Measurements from ENCODE around the gene TRIM45. TPM values are rescaled to one million over a fixed set of nuclear protein-coding genes. Genes with fewer than 3 reads are reported as not detected.

TRIM45 gene
- total and polyA plus RNA-seq, 2 experiments from 2014 or later, result 0.76 to 1.4 TPM

DNA sequence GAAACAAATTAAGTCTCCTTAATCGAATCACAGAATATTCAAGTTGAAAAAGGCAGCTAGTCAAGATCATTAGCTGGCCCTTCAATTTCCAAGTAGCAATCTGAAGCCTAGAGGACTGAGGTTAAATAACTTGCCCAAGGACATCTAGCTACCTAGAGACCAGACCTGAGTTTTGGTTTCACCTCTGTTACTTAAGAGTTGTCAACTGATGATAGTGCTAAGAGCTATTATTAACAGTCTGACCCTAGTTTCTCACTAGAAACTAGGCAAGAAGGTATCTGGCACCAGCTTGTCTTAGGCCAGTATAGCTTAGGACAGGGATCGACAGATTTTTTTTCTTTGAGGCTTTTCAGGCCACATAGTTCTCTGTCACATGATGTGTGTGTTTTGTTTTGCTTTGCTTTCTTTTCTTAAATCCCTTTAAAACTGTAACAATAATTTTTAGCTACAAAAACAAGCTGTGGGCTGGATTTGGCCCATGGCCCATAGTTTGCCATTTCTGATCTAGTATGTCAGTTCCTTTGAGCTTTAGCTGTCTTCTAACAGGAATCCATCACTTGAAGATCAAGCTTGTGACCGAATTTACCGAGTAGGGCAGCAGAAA is 23.2 kb downstream of the TRIM45 start:
- H3K9ac ChIP-seq, result no peak overlapping the region
- in situ Hi-C loops (cut with MboI), result loop anchor here (25.0 kb wide), 1 partner anchor 814 kb away; no protein-coding TSS in a partner anchor
- DNase-seq, result no peak
- H3K9me3 ChIP-seq (ENCODE audit: low read depth), result no peaks in the 10 kb centered on the region
- H3K27ac ChIP-seq, result no peak overlapping the region
- H3K27me3 ChIP-seq (replicated peaks; ENCODE audit: insufficient read depth), result no peaks in the 10 kb centered on the region
- H3K36me3 ChIP-seq (ENCODE audit: low read depth), result no peaks in the 10 kb centered on the region
- TF ChIP-seq EZH2 (IDR thresholded peaks at IDR 0.05; ENCODE audit: insufficient read depth, poor library complexity, severe bottlenecking), result no peak
- no peak for TF ChIP-seq EZH2phosphoT487 (IDR thresholded peaks at IDR 0.05; ENCODE audit: insufficient read depth, low read depth)
- no peak overlapping the region for H2AFZ ChIP-seq
- H3K4me3 ChIP-seq, result no peak overlapping the region
- no peaks in the 10 kb centered on the region for H3K79me2 ChIP-seq (ENCODE audit: insufficient read depth)
- no peaks in the 10 kb centered on the region for H4K20me1 ChIP-seq (ENCODE audit: insufficient read depth)
- H3K9me2 ChIP-seq (ENCODE audit: insufficient read depth), result no peaks in the 10 kb centered on the region
- WGBS, 2 experiments (ENCODE audit: low coverage in 1 of 2, low lambda C conversion rate in 2 of 2, missing lambda C conversion rate in 2 of 2), result 97% methylated on average over 4 of the region's 4 CpGs
- H3F3A ChIP-seq (ENCODE audit: insufficient read depth), result peaks cover 18% of the 10 kb centered on the region
- peaks cover 33% of the 10 kb centered on the region for H3K4me1 ChIP-seq (ENCODE audit: insufficient read depth)
- no peak overlapping the region for H3K4me2 ChIP-seq (ENCODE audit: unreplicated experiment)

DNA sequence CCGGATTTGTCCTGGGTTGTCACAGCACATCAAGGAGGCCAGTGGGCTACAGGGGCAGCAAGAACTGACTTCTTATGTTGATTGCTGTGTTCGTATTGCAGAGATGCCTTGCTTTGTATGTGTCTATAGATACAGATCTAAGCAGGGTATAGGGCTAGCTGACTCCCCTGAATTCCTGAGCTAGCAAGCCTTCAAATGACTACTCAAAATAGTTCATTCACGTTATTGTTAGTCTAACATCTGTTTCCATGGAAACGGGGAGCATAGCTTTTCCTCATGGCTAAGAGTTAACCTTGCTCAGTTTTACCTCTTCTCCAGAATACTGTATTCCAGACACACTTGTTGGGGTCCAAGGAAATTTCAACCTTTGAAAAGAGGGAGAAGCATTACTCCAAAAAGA is 24.1 kb downstream of the TRIM45 start:
- WGBS, 2 experiments (ENCODE audit: low coverage in 1 of 2, low lambda C conversion rate in 2 of 2, missing lambda C conversion rate in 2 of 2), result 88 to 93% methylated on average over 4 of the region's 4 CpGs
- Histone ChIP-seq H3K9ac (no peak overlapping the region), H3F3A (ENCODE audit: insufficient read depth) (peaks cover 25% of the 10 kb centered on the region), H3K27me3 (replicated peaks; ENCODE audit: insufficient read depth) (no peaks in the 10 kb centered on the region), H3K27ac (no peak overlapping the region), H4K20me1 (ENCODE audit: insufficient read depth) (no peaks in the 10 kb centered on the region), H3K4me3 (no peak overlapping the region), H3K4me2 (ENCODE audit: unreplicated experiment) (no peak overlapping the region), H3K79me2 (ENCODE audit: insufficient read depth) (no peaks in the 10 kb centered on the region), H3K9me3 (ENCODE audit: low read depth) (no peaks in the 10 kb centered on the region), H3K36me3 (ENCODE audit: low read depth) (no peaks in the 10 kb centered on the region), H2AFZ (no peak overlapping the region), H3K4me1 (ENCODE audit: insufficient read depth) (peaks cover 40% of the 10 kb centered on the region), H3K9me2 (ENCODE audit: insufficient read depth) (no peaks in the 10 kb centered on the region)
- DNase-seq, result peak; percentile 24
- in situ Hi-C loops (cut with MboI), result loop anchor here (25.0 kb wide), 1 partner anchor 815 kb away; no protein-coding TSS in a partner anchor
- TF ChIP-seq EZH2phosphoT487 (IDR thresholded peaks at IDR 0.05; ENCODE audit: insufficient read depth, low read depth) (no peak), EZH2 (IDR thresholded peaks at IDR 0.05; ENCODE audit: insufficient read depth, poor library complexity, severe bottlenecking) (no peak)

DNA sequence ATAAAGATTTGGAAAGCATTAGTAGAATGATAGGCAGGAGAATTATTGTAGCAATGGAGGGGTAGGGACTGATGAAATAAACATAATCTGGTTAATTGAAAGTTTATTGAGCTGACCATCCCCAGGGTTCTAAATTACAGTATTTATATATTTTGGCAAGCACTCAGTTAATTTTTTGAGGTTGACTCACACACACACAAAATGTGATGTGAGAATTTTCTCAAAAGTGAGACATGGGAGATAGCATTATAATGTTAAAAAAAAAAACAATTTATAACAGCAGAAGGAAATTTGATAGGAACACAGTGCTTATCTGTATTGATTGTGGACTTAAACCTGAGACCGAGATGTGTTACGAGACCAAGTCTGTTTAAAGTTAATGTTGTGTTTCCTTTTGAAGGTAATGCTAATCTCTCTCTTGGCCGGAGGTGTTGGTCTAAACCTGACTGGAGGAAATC is 24.6 kb downstream of the TRIM45 start:
- H3F3A ChIP-seq (ENCODE audit: insufficient read depth), result peaks cover 29% of the 10 kb centered on the region
- peaks cover 41% of the 10 kb centered on the region for H3K4me1 ChIP-seq (ENCODE audit: insufficient read depth)
- 98 to 100% methylated on average over 3 of the region's 3 CpGs for WGBS, 2 experiments (ENCODE audit: low coverage in 1 of 2, low lambda C conversion rate in 2 of 2, missing lambda C conversion rate in 2 of 2)
- H3K27ac ChIP-seq, result no peak overlapping the region
- H3K9me2 ChIP-seq (ENCODE audit: insufficient read depth), result no peaks in the 10 kb centered on the region
- H2AFZ ChIP-seq, result no peak overlapping the region
- no peaks in the 10 kb centered on the region for H3K79me2 ChIP-seq (ENCODE audit: insufficient read depth)
- no peak overlapping the region for H3K4me2 ChIP-seq (ENCODE audit: unreplicated experiment)
- no peaks in the 10 kb centered on the region for H3K36me3 ChIP-seq (ENCODE audit: low read depth)
- peak; percentile 36 for DNase-seq
- TF ChIP-seq EZH2 (IDR thresholded peaks at IDR 0.05; ENCODE audit: insufficient read depth, poor library complexity, severe bottlenecking), result no peak
- no peak for TF ChIP-seq EZH2phosphoT487 (IDR thresholded peaks at IDR 0.05; ENCODE audit: insufficient read depth, low read depth)
- no peak overlapping the region for H3K9ac ChIP-seq
- no peaks in the 10 kb centered on the region for H3K9me3 ChIP-seq (ENCODE audit: low read depth)
- no peaks in the 10 kb centered on the region for H3K27me3 ChIP-seq (replicated peaks; ENCODE audit: insufficient read depth)
- H4K20me1 ChIP-seq (ENCODE audit: insufficient read depth), result no peaks in the 10 kb centered on the region
- no peak overlapping the region for H3K4me3 ChIP-seq
- in situ Hi-C loops (cut with MboI), result loop anchor here (25.0 kb wide), 1 partner anchor 815 kb away; no protein-coding TSS in a partner anchor

DNA sequence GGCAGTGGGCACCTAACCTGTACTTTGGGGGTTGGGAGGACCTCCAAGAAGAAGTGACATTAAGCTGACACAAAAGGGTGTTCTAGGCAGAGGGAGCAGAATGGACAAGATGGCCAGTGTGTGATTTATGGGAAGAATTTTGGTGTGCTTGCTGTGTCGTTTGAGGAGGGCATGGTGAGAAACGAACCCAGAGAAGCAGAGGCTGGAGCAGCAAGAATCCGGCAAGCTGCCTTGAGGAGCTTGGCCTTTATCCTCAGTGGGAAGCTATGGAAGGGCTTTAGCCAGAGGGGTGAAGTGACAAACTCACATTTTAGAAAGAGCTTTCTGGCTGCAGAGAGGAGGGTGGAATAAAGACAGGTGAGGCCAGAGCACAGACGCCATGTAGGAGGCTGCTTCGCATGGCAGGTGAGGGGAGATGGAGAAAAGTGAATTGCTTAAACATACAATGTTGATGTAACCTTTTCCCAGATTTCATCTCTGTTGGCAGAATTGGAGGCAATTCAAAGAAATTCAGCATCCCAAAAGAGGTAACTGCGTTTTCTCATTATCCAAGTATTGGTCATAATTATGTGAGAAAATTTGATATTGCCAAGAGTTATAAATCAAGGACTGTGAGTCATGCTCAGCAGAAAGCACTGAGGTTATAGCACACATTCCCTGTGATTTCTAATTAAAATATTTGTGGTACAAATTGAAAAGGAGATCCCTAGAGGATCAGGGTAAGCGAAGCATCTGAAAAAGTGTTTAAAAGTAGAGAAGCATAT is 26.5 kb downstream of the TRIM45 start:
- Histone ChIP-seq H3K4me3 (no peak overlapping the region), H3K9ac (no peak overlapping the region), H2AFZ (no peak overlapping the region), H3K79me2 (ENCODE audit: insufficient read depth) (no peaks in the 10 kb centered on the region), H3K9me2 (ENCODE audit: insufficient read depth) (no peaks in the 10 kb centered on the region), H3K9me3 (ENCODE audit: low read depth) (no peaks in the 10 kb centered on the region), H3K4me1 (ENCODE audit: insufficient read depth) (peaks cover 41% of the 10 kb centered on the region), H4K20me1 (ENCODE audit: insufficient read depth) (no peaks in the 10 kb centered on the region), H3K36me3 (ENCODE audit: low read depth) (no peaks in the 10 kb centered on the region), H3K4me2 (ENCODE audit: unreplicated experiment) (no peak overlapping the region), H3F3A (ENCODE audit: insufficient read depth) (peaks cover 33% of the 10 kb centered on the region), H3K27ac (no peak overlapping the region), H3K27me3 (replicated peaks; ENCODE audit: insufficient read depth) (no peaks in the 10 kb centered on the region)
- DNase-seq, result peak; percentile 68
- in situ Hi-C loops (cut with MboI), result loop anchor here (25.0 kb wide), 1 partner anchor 817 kb away; no protein-coding TSS in a partner anchor
- TF ChIP-seq EZH2phosphoT487 (IDR thresholded peaks at IDR 0.05; ENCODE audit: insufficient read depth, low read depth) (peak; percentile 69; the same call in 1 of the 2 replicates), EZH2 (IDR thresholded peaks at IDR 0.05; ENCODE audit: insufficient read depth, poor library complexity, severe bottlenecking) (no peak)
- WGBS, 2 experiments (ENCODE audit: low coverage in 1 of 2, low lambda C conversion rate in 2 of 2, missing lambda C conversion rate in 2 of 2), result 68 to 70% methylated on average over 7 of the region's 7 CpGs

Measured in GM23248 (cell line).